H1 (cell line): ENCODE data around the gene MFAP4. TPM values are rescaled to one million over a fixed set of nuclear protein-coding genes. Genes with fewer than 3 reads are reported as not detected.
A peak's percentile ranks its signal among the peaks of the same experiment; 100 is the strongest.

Experiments
- CTCF ChIA-PET: fragments of 300-600 bp; sonication (Branson Sonifier 250); formaldehyde crosslinking; loops from one replicate; lab custom pipeline; 2021; ENCODE audit not compliant: partially characterized antibody; lab: Charles Lee
- POLR2A ChIA-PET: fragments of 300-600 bp; sonication (Branson Sonifier 250); formaldehyde crosslinking; loops from one replicate; lab custom pipeline; 2021; ENCODE audit warnings: inconsistent platforms; ENCODE audit not compliant: partially characterized antibody; lab: Charles Lee
- DNase-seq, 2 experiments: peaks; one replicate each; pipeline versions ENCODE4 v3.0.0 to v3.0.0-alpha.2; 2010 to 2022; ENCODE audit warnings: low spot score in 2 of 2, low read depth in 1 of 2, mixed read lengths in 1 of 2
- FAIRE-seq: peaks from 2 replicates; lab custom pipeline; 2011; peaks lifted over from hg19 to GRCh38; lab: Jason Lieb, UNC
- H2AFZ ChIP-seq: 2 replicates; pipeline ENCODE4 v1.8.1; 2012; ENCODE audit warnings: low read length, inconsistent platforms
- H2AK5ac ChIP-seq: 2 replicates; pipeline ENCODE4 v1.6.1; 2013; ENCODE audit warnings: low read depth, low read length
- H2BK120ac ChIP-seq: replicated peaks from 2 replicates; pipeline ENCODE3; 2013; ENCODE audit warnings: low read depth, low read length, inconsistent platforms
- H2BK12ac ChIP-seq: 2 replicates; pipeline ENCODE4 v1.6.1; 2013; ENCODE audit warnings: low read depth, low read length
- H2BK15ac ChIP-seq: 2 replicates; pipeline ENCODE4 v1.6.1; 2013; ENCODE audit warnings: low read length
- H2BK20ac ChIP-seq: 2 replicates; pipeline ENCODE4 v1.6.1; 2013; ENCODE audit warnings: low read length
- H2BK5ac ChIP-seq: 2 replicates; pipeline ENCODE4 v1.6.1; 2013; ENCODE audit warnings: low read depth, low read length
- H3K14ac ChIP-seq: 2 replicates; pipeline ENCODE4 v1.6.1; 2013; ENCODE audit warnings: inconsistent platforms; ENCODE audit not compliant: insufficient read length
- H3K18ac ChIP-seq: 2 replicates; pipeline ENCODE4 v1.6.1; 2013; ENCODE audit warnings: low read length; ENCODE audit errors: extremely low read depth
- H3K23ac ChIP-seq: 2 replicates; pipeline ENCODE4 v1.6.1; 2013; ENCODE audit warnings: inconsistent platforms; ENCODE audit not compliant: insufficient read length
- H3K23me2 ChIP-seq: 2 replicates; pipeline ENCODE4 v1.6.1; 2013; ENCODE audit warnings: low read depth, low read length
- H3K27ac ChIP-seq: 2 replicates; pipeline ENCODE4 v1.6.1; 2011; ENCODE audit warnings: low read depth, low read length, inconsistent platforms
- H3K27me3 ChIP-seq, 4 experiments: replicated peaks in 1 of 4; 1 replicate in 1 of 4; 2 replicates in 3 of 4; pipeline versions ENCODE4 v1.6.1 to v1.8.1; 2011 to 2013; ENCODE audit warnings: low read length in 3 of 4, mild to moderate bottlenecking in 3 of 4, inconsistent platforms in 2 of 4, mixed read lengths in 2 of 4, moderate library complexity in 1 of 4; ENCODE audit not compliant: control insufficient read depth in 3 of 4, insufficient read depth in 3 of 4; ENCODE audit errors: extremely low read depth in 1 of 4
- H3K36me3 ChIP-seq, 4 experiments: 2 replicates each; pipeline versions ENCODE4 v1.6.1 to v1.8.1; 2011 to 2013; ENCODE audit warnings: mild to moderate bottlenecking in 4 of 4, low read length in 3 of 4, moderate library complexity in 2 of 4, control low read depth in 1 of 4, inconsistent platforms in 1 of 4; ENCODE audit not compliant: insufficient read depth in 4 of 4, control insufficient read depth in 2 of 4
- H3K4ac ChIP-seq: replicated peaks from 2 replicates; pipeline ENCODE3; 2013; ENCODE audit warnings: low read length, low read depth, mixed read lengths, inconsistent platforms; ENCODE audit not compliant: insufficient read length
- H3K4me1 ChIP-seq, 4 experiments: replicated peaks in 1 of 4; 1 replicate in 1 of 4; 2 replicates in 3 of 4; pipeline versions ENCODE4 v1.6.1 to v1.8.1; 2011 to 2013; ENCODE audit warnings: low read length in 3 of 4, inconsistent platforms in 2 of 4, mixed read lengths in 1 of 4; ENCODE audit not compliant: insufficient read depth in 4 of 4, control insufficient read depth in 3 of 4
- H3K4me2 ChIP-seq, 2 experiments: 2 replicates each; pipeline versions ENCODE4 v1.6.1 to v1.8.1; 2011 to 2013; ENCODE audit warnings: low read depth in 2 of 2, low read length in 2 of 2, control low read depth in 1 of 2, inconsistent platforms in 1 of 2, mild to moderate bottlenecking in 1 of 2; ENCODE audit not compliant: insufficient read depth in 1 of 2
- H3K4me3 ChIP-seq, 4 experiments: fragments of 200-600, 300-600 bp in 1 of 4; sonication (generic), shearing (Covaris generic), sonication (Bioruptor Twin) in 1 of 4; 2 replicates each; pipeline versions ENCODE4 v1.5.1 to v1.8.1; 2011 to 2016; ENCODE audit warnings: low read length in 4 of 4, low read depth in 3 of 4, control low read depth in 2 of 4, inconsistent platforms in 2 of 4, mild to moderate bottlenecking in 2 of 4, mixed read lengths in 1 of 4, moderate library complexity in 1 of 4; ENCODE audit not compliant: insufficient read depth in 2 of 4; ENCODE audit errors: extremely low read depth in 1 of 4
- H3K56ac ChIP-seq: replicated peaks from 2 replicates; pipeline ENCODE3; 2013; ENCODE audit warnings: low read depth, mild to moderate bottlenecking, mixed read lengths, low read length, inconsistent platforms; ENCODE audit not compliant: insufficient read length
- H3K79me1 ChIP-seq: 2 replicates; pipeline ENCODE4 v1.6.1; 2013; ENCODE audit warnings: low read depth, low read length, control low read depth
- H3K79me2 ChIP-seq, 2 experiments: 2 replicates each; pipeline versions ENCODE4 v1.6.1 to v1.8.1; 2012 to 2013; ENCODE audit warnings: low read length in 2 of 2, mild to moderate bottlenecking in 2 of 2, inconsistent platforms in 1 of 2; ENCODE audit not compliant: insufficient read depth in 2 of 2, control insufficient read depth in 1 of 2
- H3K9ac ChIP-seq, 4 experiments: replicated peaks in 1 of 4; 1 replicate in 1 of 4; 2 replicates in 3 of 4; pipeline versions ENCODE4 v1.6.1 to v1.8.1; 2011 to 2013; ENCODE audit warnings: low read depth in 3 of 4, low read length in 3 of 4, control low read depth in 2 of 4, mild to moderate bottlenecking in 2 of 4, moderate library complexity in 2 of 4, inconsistent platforms in 1 of 4; ENCODE audit errors: extremely low read depth in 1 of 4
- H3K9me3 ChIP-seq, 2 experiments: 2 replicates each; pipeline versions ENCODE4 v1.6.1 to v1.8.1; 2012 to 2013; ENCODE audit warnings: mild to moderate bottlenecking in 2 of 2, moderate library complexity in 2 of 2, control low read depth in 1 of 2, inconsistent platforms in 1 of 2, low read depth in 1 of 2, low read length in 1 of 2, mixed read lengths in 1 of 2; ENCODE audit not compliant: insufficient read depth in 2 of 2
- H4K20me1 ChIP-seq, 2 experiments: replicated peaks in 1 of 2; 2 replicates each; pipeline versions ENCODE3 to v1.8.1; 2011 to 2013; ENCODE audit warnings: inconsistent platforms in 2 of 2, low read length in 2 of 2, mild to moderate bottlenecking in 1 of 2; ENCODE audit not compliant: insufficient read depth in 2 of 2, control insufficient read depth in 1 of 2
- H4K5ac ChIP-seq: 2 replicates; pipeline ENCODE4 v1.6.1; 2013; ENCODE audit warnings: low read length, low read depth, mixed read lengths, inconsistent platforms; ENCODE audit not compliant: insufficient read length
- H4K8ac ChIP-seq: 2 replicates; pipeline ENCODE4 v1.8.0; 2013; ENCODE audit warnings: mild to moderate bottlenecking, moderate library complexity, low read length, inconsistent platforms; ENCODE audit not compliant: insufficient read depth; ENCODE audit errors: extremely low read depth
- H4K91ac ChIP-seq: replicated peaks from 2 replicates; pipeline ENCODE3; 2013; ENCODE audit warnings: low read length, mixed read lengths, inconsistent platforms; ENCODE audit not compliant: insufficient read length
- CEBPB ChIP-seq: IDR thresholded peaks from 2 replicates; pipeline ENCODE4 v1.6.1; 2012; ENCODE audit warnings: low read depth, low read length
- PHF8 ChIP-seq: fragments of 200-600 bp; sonication (generic); conservative IDR thresholded peaks from 2 replicates; pipeline ENCODE4 v1.7.1; 2012; ENCODE audit warnings: low read depth, mild to moderate bottlenecking, inconsistent platforms, low read length, moderate library complexity
- POLR2A ChIP-seq, 2 experiments: IDR thresholded peaks; 1 replicate in 1 of 2; 2 replicates in 1 of 2; pipeline ENCODE4 v1.6.1; 2011; ENCODE audit warnings: low read depth in 2 of 2, low read length in 2 of 2, mild to moderate bottlenecking in 2 of 2; ENCODE audit errors: control extremely low read depth in 1 of 2
- RAD21 ChIP-seq, 2 experiments: IDR thresholded peaks in 1 of 2; conservative IDR thresholded peaks in 1 of 2; 2 replicates each; pipeline ENCODE4 v1.6.1; 2011; ENCODE audit warnings: low read depth in 2 of 2, low read length in 2 of 2, improper control_type of control experiment in 1 of 2, inconsistent platforms in 1 of 2, mild to moderate bottlenecking in 1 of 2, moderate library complexity in 1 of 2
- WGBS, 2 experiments: shearing (Covaris generic) in 1 of 2; methylation state at CpG; one replicate each; pipeline versions ENCODE4 v1.1.6 to v1.1.7; 2013 to 2015; ENCODE audit warnings: low lambda C conversion rate in 2 of 2, mixed read lengths in 2 of 2, inconsistent platforms in 1 of 2, low coverage in 1 of 2, missing lambda C conversion rate in 1 of 2; ENCODE audit not compliant: insufficient replicate concordance in 2 of 2, insufficient coverage in 1 of 2, insufficient read length in 1 of 2; ENCODE audit errors: extremely low coverage in 1 of 2, missing lambda C conversion rate in 1 of 2; 5-methylcytosine and 5-hydroxymethylcytosine counted together
- polyA plus RNA-seq, 7 experiments: library from polyadenylated mRNA; depleted of rRNA in 3 of 7; stranded (reverse) in 5 of 7; unstranded in 2 of 7; fragments of >200 nt in 5 of 7; fragments of 200-250 nt in 2 of 7; gene quantifications; 1 replicate in 5 of 7; 2 replicates in 1 of 7; 4 replicates in 1 of 7; pipeline versions ENCODE4 v1.2.1 to v1.2.3, GENCODE V29; 2011 to 2013; ENCODE audit warnings: missing spikeins in 2 of 7, mixed read lengths in 2 of 7
- total RNA-seq: library from RNA; stranded (reverse); fragmentation: NEBNext Ultra II Directional; extraction: Animal tissue kit (Norgen Biotek cat#: 25700); gene quantifications from 2 replicates; pipeline ENCODE4 v1.2.1, GENCODE V29; 2021
- TF ChIP-seq, protein P1 (sequence below), 3 experiments: IDR thresholded peaks; 1 replicate in 2 of 3; 2 replicates in 1 of 3; pipeline versions ENCODE4 v1.5.1 to v1.6.1; 2011; ENCODE audit warnings: low read length in 3 of 3, mild to moderate bottlenecking in 3 of 3, inconsistent platforms in 2 of 3, low read depth in 1 of 3, moderate library complexity in 1 of 3; ENCODE audit not compliant: insufficient read depth in 1 of 3; ENCODE audit errors: control extremely low read depth in 1 of 3
- TF ChIP-seq, protein P2 (sequence below): IDR thresholded peaks from 2 replicates; pipeline ENCODE4 v1.6.1; 2012; ENCODE audit warnings: inconsistent platforms
- TF ChIP-seq, protein P3 (sequence below): IDR thresholded peaks from 2 replicates; pipeline ENCODE4 v1.6.1; 2012; ENCODE audit warnings: inconsistent platforms

MFAP4 gene
- total and polyA plus RNA-seq, 2 of the 8 experiments (the other 6 are each of a cell fraction or from before 2014, with no cell fraction given): 3.1 to 3.6 TPM

DNA sequence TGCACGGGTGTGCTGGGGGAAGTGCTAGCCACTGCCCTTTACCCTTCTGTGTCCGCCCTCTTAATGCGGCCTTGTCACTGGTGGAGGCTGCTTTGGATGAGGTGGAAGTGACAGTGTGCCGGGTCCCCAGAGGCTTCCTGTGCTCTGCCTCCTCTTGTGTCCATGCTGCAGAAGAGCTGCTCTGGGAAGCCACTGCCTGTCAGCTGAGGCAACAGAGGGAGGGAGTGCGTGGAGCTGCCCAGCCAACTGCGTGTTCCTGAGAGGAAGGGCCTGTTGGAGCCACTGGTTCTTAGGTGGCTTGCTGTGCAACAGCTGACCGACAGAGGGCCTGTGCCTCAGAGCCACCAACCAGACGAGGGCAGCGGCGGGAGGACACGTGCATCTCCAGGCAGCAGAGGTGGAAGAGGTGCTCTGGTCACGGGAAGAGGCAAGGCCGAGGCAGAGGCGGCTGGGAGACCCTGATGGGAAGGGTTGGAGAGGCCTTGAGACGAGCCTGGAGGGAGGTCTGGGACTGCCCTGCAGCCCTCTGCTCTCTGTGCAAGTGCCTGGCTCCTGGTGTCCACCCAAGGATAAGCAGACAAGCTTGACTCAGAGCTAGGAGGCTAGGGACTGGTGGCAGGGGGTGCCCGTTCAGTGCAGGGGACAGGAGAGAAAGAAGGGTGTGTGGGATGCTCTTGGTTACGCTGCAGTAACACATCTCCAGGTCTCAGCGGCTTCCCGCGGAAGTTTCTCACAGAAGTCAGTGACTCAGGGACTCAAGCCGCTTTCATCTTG is 49.9 kb downstream of the MFAP4 start:
- DNase-seq (no peak), FAIRE-seq (no peak)
- H2BK15ac ChIP-seq: peak overlapping the region; percentile 88; the same call in 1 of the 2 replicates
- H3K4me2 ChIP-seq: no peak overlapping the region
- H3K4ac ChIP-seq: no peak overlapping the region
- H3K23me2 ChIP-seq: no peaks in the 10 kb centered on the region
- CTCF ChIA-PET: interaction anchor here (0.6 to 9.8 kb wide), 14 partner anchors 9 to 95 kb away, joined by 3 to 70 read pairs (median 4); partner anchors contain the start of gene MAPK7
- no peak overlapping the region for H4K5ac ChIP-seq
- no peak overlapping the region for H2AK5ac ChIP-seq
- no peak overlapping the region for H2BK20ac ChIP-seq
- H3K9me3 ChIP-seq: no peaks in the 10 kb centered on the region
- H3K27ac ChIP-seq: no peak overlapping the region
- H3K14ac ChIP-seq: no peak overlapping the region
- POLR2A ChIA-PET: interaction anchor here (0.6 to 1.1 kb wide), 4 partner anchors 9 to 425 kb away, joined by 3 to 4 read pairs (median 3); no protein-coding TSS in a partner anchor
- peaks cover 0 to 6% of the 10 kb centered on the region in 2 experiments for H4K20me1 ChIP-seq
- no peak overlapping the region for H3K56ac ChIP-seq
- H3K79me1 ChIP-seq: no peaks in the 10 kb centered on the region
- no peaks in the 10 kb centered on the region for H3K36me3 ChIP-seq
- H2BK12ac ChIP-seq: no peak overlapping the region
- peak overlapping the region; percentile 62 for H2BK5ac ChIP-seq
- peak overlapping the region; percentile 54 for H4K91ac ChIP-seq
- H3K9ac ChIP-seq: no peak overlapping the region
- WGBS, 2 experiments: 83% methylated on average over 21 of the region's 21 CpGs; no CpG with 5 or more reads in 1 of the 2 experiments
- H3K4me1 ChIP-seq: peaks cover 4 to 23% (median 15%) of the 10 kb centered on the region in 4 experiments
- no peak overlapping the region for H2AFZ ChIP-seq
- no peaks in the 10 kb centered on the region for H3K27me3 ChIP-seq
- peak overlapping the region; percentile 52; the same call in 1 of the 2 replicates for H4K8ac ChIP-seq
- H3K23ac ChIP-seq: no peak overlapping the region
- no peak overlapping the region for H3K18ac ChIP-seq
- no peak overlapping the region for H2BK120ac ChIP-seq
- H3K79me2 ChIP-seq: no peaks in the 10 kb centered on the region
- H3K4me3 ChIP-seq: no peak overlapping the region
- TF ChIP-seq, protein P1, sequence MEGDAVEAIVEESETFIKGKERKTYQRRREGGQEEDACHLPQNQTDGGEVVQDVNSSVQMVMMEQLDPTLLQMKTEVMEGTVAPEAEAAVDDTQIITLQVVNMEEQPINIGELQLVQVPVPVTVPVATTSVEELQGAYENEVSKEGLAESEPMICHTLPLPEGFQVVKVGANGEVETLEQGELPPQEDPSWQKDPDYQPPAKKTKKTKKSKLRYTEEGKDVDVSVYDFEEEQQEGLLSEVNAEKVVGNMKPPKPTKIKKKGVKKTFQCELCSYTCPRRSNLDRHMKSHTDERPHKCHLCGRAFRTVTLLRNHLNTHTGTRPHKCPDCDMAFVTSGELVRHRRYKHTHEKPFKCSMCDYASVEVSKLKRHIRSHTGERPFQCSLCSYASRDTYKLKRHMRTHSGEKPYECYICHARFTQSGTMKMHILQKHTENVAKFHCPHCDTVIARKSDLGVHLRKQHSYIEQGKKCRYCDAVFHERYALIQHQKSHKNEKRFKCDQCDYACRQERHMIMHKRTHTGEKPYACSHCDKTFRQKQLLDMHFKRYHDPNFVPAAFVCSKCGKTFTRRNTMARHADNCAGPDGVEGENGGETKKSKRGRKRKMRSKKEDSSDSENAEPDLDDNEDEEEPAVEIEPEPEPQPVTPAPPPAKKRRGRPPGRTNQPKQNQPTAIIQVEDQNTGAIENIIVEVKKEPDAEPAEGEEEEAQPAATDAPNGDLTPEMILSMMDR (IDR thresholded peaks at IDR 0.05; ENCODE audit: control extremely low read depth in 1 of 3, insufficient read depth in 1 of 3, low read depth in 1 of 3, low read length in 3 of 3): peak; percentile 45 to 60 (median 55)
- TF ChIP-seq, protein P2, sequence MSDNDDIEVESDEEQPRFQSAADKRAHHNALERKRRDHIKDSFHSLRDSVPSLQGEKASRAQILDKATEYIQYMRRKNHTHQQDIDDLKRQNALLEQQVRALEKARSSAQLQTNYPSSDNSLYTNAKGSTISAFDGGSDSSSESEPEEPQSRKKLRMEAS: peak; percentile 64
- peak in 1 of 2 experiments; percentile 19; a peak in 2 of 4 replicates for TF ChIP-seq RAD21 (IDR thresholded peaks at IDR 0.05 in 1 of 2, conservative IDR thresholded peaks at IDR 0.05 in 1 of 2; ENCODE audit: low read depth in 2 of 2, low read length in 2 of 2)
- TF ChIP-seq, protein P3, sequence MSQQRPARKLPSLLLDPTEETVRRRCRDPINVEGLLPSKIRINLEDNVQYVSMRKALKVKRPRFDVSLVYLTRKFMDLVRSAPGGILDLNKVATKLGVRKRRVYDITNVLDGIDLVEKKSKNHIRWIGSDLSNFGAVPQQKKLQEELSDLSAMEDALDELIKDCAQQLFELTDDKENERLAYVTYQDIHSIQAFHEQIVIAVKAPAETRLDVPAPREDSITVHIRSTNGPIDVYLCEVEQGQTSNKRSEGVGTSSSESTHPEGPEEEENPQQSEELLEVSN: 0 out of 2 replicates have a peak, but pooled peaks have one; percentile 28
- TF ChIP-seq PHF8: no peak
- 0 out of 3 replicates have a peak, but pooled peaks of 1 of the 2 experiments have one; percentile 25 for TF ChIP-seq POLR2A (IDR thresholded peaks at IDR 0.05; ENCODE audit: control extremely low read depth in 1 of 2, low read depth in 2 of 2, low read length in 2 of 2)
- no peak for TF ChIP-seq CEBPB
